AG09309 (cell line): Measurements from ENCODE around the gene C9orf43.
A peak's percentile ranks its signal among the peaks of the same experiment; 100 is the strongest.
"Not testable (repeated sequence)": the region's sequence is repeated elsewhere in the genome, so short reads cannot be mapped to it uniquely, and the experiment has no call there.

ENCODE experiments used
- DNase-seq: peaks from one replicate; pipeline ENCODE4 v3.0.0-alpha.2; 2010; ENCODE audit warnings: low read depth
- H3K4me3 ChIP-seq: 2 replicates; pipeline ENCODE4 v1.5.1; 2011; ENCODE audit warnings: mild to moderate bottlenecking, low read depth, low read length, moderate library complexity; ENCODE audit not compliant: control insufficient read depth
- TF ChIP-seq, protein P1 (sequence below): IDR thresholded peaks from 2 replicates; pipeline ENCODE4 v1.5.1; 2011; ENCODE audit warnings: mild to moderate bottlenecking, low read depth, low read length, inconsistent platforms; ENCODE audit not compliant: insufficient read depth, control insufficient read depth; ENCODE audit errors: missing control alignments

Gene C9orf43

GRCh38 chr9:113403646-113404045 lies 6.9 kb upstream of the C9orf43 start:
- no peak overlapping the region for H3K4me3 ChIP-seq
- no peak for DNase-seq
- TF ChIP-seq, protein P1, sequence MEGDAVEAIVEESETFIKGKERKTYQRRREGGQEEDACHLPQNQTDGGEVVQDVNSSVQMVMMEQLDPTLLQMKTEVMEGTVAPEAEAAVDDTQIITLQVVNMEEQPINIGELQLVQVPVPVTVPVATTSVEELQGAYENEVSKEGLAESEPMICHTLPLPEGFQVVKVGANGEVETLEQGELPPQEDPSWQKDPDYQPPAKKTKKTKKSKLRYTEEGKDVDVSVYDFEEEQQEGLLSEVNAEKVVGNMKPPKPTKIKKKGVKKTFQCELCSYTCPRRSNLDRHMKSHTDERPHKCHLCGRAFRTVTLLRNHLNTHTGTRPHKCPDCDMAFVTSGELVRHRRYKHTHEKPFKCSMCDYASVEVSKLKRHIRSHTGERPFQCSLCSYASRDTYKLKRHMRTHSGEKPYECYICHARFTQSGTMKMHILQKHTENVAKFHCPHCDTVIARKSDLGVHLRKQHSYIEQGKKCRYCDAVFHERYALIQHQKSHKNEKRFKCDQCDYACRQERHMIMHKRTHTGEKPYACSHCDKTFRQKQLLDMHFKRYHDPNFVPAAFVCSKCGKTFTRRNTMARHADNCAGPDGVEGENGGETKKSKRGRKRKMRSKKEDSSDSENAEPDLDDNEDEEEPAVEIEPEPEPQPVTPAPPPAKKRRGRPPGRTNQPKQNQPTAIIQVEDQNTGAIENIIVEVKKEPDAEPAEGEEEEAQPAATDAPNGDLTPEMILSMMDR: no peak

DNA sequence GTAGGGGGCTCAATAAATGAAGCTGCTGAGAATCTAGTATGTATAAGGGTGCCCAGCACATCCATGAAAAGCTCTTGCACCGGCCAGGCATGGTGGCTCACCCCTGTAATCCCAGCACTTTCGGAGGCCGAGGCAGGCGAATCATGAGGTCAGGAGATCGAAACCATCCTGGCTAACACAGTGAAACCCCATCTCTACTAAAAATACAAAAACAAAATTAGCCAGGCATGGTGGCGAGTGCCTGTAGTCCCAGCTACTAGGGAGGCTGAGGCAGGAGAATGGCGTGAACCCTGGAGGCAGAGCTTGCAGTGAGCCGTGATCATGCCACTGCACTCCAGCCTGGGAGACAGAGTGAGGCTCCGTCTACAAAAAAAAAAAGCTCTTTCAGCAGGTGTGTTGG lies 4.2 kb upstream of the C9orf43 start:
- DNase-seq, H3K4me3 ChIP-seq: not testable (repeated sequence)

GRCh38 chr9:113406873-113407511 lies 3.6 kb upstream of the C9orf43 start:
- TF ChIP-seq, protein P1: peak; percentile 85
- DNase-seq, H3K4me3 ChIP-seq: not testable (repeated sequence)

- TF ChIP-seq, protein P1: no peak
- H3K4me3 ChIP-seq: peak overlapping the region; percentile 99
- DNase-seq: no peak
Measured at GRCh38 chr9:113409481-113409880, 1.1 kb upstream of the C9orf43 start.

DNA sequence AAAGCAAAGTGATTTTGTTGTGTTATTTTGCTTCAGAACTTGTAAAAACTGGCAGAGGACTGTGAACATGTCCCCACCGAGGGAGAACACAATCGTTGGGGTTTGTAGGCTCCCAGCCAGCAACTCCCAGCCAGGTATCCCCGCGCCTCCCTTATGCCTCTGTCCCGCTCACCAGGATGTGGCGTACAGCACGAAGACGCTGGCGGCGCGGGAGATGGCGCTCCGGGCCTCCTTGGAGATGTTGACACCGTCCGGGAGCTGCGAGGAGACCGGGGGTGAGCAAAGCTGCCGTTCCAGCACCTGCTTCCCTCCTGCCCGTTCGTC lies 702 bp upstream of the C9orf43 start:
- DNase-seq: no peak
- TF ChIP-seq, protein P1: no peak

GRCh38 chr9:113416149-113416721 lies 5.7 kb downstream of the C9orf43 start:
- no peak for DNase-seq
- no peak overlapping the region for H3K4me3 ChIP-seq
- TF ChIP-seq, protein P1: no peak

More for the DNA sequence above, 702 bp upstream of the C9orf43 start:
- peak overlapping the region; percentile 99 for H3K4me3 ChIP-seq

GRCh38 chr9:113417370-113417769 lies 6.8 kb downstream of the C9orf43 start:
- no peak overlapping the region for H3K4me3 ChIP-seq
- TF ChIP-seq, protein P1: no peak
- no peak for DNase-seq
